H1 (cell line): ENCODE results near the gene COG3.
"Not testable (repeated sequence)": the region's sequence is repeated elsewhere in the genome, so short reads cannot be mapped to it uniquely, and the experiment has no call there.

ENCODE experiments used
- ATF2 ChIP-seq: IDR thresholded peaks from 2 replicates; pipeline ENCODE4 v1.6.1; 2012; ENCODE audit warnings: low read length, inconsistent platforms
- CTCF ChIP-seq, 3 experiments: IDR thresholded peaks; 1 replicate in 2 of 3; 2 replicates in 1 of 3; pipeline versions ENCODE4 v1.5.1 to v1.6.1; 2011; ENCODE audit warnings: low read length in 3 of 3, mild to moderate bottlenecking in 3 of 3, inconsistent platforms in 2 of 3, low read depth in 1 of 3, moderate library complexity in 1 of 3; ENCODE audit not compliant: insufficient read depth in 1 of 3; ENCODE audit errors: control extremely low read depth in 1 of 3
- E2F6 ChIP-seq: IDR thresholded peaks from 2 replicates; pipeline ENCODE4 v1.6.1; 2012; ENCODE audit warnings: inconsistent platforms
- EZH2 ChIP-seq: fragments of 200-600 bp; sonication (generic); IDR thresholded peaks from 2 replicates; pipeline ENCODE4 v1.7.1; 2012; ENCODE audit warnings: low read depth, mild to moderate bottlenecking, moderate library complexity, low read length, inconsistent platforms; ENCODE audit not compliant: severe bottlenecking
- GABPA ChIP-seq: IDR thresholded peaks from 2 replicates; pipeline ENCODE4 v1.6.1; 2011; ENCODE audit warnings: mild to moderate bottlenecking, low read length, moderate library complexity, borderline replicate concordance; ENCODE audit not compliant: insufficient read depth
- HDAC2 ChIP-seq, 2 experiments: fragments of 300-600 bp in 1 of 2; sonication (generic) in 1 of 2; IDR thresholded peaks; 2 replicates each; pipeline ENCODE4 v1.6.1; 2011 to 2012; ENCODE audit warnings: low read depth in 2 of 2, low read length in 2 of 2, mild to moderate bottlenecking in 2 of 2, moderate library complexity in 2 of 2, borderline replicate concordance in 1 of 2, inconsistent platforms in 1 of 2
- NRF1 ChIP-seq: IDR thresholded peaks from 2 replicates; pipeline ENCODE4 v1.6.1; 2011; ENCODE audit warnings: mild to moderate bottlenecking, low read depth, low read length, improper control_type of control experiment
- POLR2AphosphoS5 ChIP-seq: IDR thresholded peaks from 2 replicates; pipeline ENCODE4 v1.6.1; 2011; ENCODE audit warnings: low read depth, low read length
- SRF ChIP-seq: IDR thresholded peaks from 2 replicates; pipeline ENCODE4 v1.6.1; 2011; ENCODE audit warnings: mild to moderate bottlenecking, low read depth, low read length, moderate library complexity
- TAF1 ChIP-seq: IDR thresholded peaks from 2 replicates; pipeline ENCODE4 v1.6.1; 2011; ENCODE audit warnings: mild to moderate bottlenecking, low read depth, low read length
- YY1 ChIP-seq: IDR thresholded peaks from 2 replicates; pipeline ENCODE4 v1.6.1; 2011; ENCODE audit warnings: low read depth, mild to moderate bottlenecking, low read length
- ZNF274 ChIP-seq: IDR thresholded peaks from 2 replicates; pipeline ENCODE4 v1.7.0; 2012; ENCODE audit warnings: low read length, borderline replicate concordance; ENCODE audit errors: extremely low read depth

- not testable (repeated sequence) for TF ChIP-seq CTCF (IDR thresholded peaks at IDR 0.05; ENCODE audit: control extremely low read depth in 1 of 3, insufficient read depth in 1 of 3, low read depth in 1 of 3, low read length in 3 of 3); TAF1; ATF2; YY1; POLR2AphosphoS5; EZH2; HDAC2 (IDR thresholded peaks at IDR 0.05; ENCODE audit: borderline replicate concordance in 1 of 2, low read depth in 2 of 2, low read length in 2 of 2); ZNF274; NRF1; SRF; E2F6; GABPA
Measured at GRCh38 chr13:45419389-45419788, 45.4 kb upstream of the COG3 start.
